ENCODE data around the gene LRFN4.

Gene LRFN4

DNA sequence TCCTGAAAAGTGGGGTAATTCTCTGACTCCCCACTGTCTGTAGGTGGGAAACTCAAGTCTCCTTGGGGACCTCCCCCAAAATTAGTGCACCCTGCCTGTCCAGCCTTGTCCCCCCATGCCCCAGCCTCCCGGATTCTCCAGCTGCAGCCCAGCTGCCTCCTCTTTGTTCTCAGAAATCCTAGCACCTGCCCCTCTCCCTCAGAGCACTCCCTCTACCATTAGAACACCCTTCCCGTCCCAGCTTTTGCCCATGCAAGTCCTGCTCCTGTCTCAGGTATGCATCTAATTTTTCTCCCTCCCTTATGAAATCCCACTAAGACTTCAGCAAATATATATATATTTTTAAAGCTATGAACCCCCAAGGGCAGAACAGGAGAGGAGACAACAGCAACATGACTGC is 37.3 kb downstream of the LRFN4 start:
- no peak for DNase-seq

DNA sequence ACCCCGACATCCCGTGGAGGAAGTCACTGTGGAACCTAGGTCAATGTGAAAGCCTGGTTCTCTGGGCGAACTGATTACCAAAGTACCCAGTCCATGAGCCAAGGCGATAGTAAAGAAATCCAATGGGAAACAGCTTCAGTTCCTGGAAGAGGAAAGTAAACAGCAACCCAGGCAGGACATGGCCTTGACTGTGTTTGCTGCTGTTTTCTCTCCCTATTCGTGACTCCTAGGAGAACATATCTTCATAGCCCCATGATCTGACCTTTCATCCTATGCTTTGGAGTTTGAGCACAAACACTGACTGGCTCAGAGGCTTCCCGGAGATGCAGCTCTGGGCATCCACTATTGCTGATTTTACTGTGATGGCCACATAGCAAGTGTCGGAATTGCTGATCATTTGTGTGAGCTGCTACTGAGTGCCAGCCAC is 45.1 kb downstream of the LRFN4 start:
- DNase-seq = no peak

DNA sequence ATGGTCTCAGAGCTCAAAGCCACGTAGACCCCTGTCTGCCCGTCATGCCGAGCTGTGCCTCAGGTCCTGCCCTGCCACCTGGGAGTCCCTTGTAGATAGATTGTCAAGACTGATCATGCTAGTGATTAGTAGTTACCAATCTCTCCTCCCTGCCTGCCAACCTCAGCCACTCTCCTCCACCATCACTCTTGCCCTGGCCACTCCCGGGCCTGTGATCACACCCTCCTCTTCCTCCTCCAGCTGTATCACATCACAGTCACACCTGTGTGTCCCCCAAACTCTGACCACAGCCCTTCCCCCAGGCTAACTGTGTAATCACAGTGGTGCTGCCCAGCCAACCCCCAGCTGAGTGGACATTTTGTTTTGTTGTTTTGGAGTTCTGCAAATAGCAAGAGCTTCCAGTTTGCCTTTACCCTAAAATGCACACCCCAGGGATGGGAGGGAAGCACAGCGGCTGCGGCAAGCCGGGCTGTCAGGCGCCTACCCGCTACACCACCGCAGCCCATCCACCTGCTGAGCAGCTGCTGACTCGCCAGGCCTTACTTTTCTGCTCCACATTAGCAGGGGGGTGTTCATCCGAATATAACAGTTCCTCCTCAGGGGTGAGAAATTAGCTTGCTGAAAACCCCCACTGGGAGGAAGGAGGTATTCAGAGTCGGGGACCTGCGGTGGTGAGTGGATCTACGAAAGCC is 45.8 kb downstream of the LRFN4 start:
- no peak for DNase-seq

DNA sequence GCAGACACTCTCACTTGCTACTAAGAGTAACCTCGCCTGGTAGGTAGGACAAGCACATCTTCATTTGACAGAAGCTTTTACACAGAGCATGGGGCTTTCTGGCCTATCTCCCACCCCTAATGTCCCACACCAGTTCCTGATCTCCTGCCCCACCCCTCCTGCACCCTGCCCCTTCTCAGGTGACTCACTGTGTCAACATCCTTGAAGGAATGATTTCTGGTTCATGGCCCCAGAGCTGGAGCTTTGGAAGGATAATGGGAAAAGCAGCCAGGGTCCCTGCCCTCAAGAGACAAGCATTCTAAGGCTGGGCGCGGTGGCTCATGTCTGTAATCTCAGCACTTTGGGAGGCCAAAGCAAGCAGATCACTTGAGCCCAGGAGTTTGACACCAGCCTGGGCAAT is 47.2 kb downstream of the LRFN4 start:
- no peak for DNase-seq

DNA sequence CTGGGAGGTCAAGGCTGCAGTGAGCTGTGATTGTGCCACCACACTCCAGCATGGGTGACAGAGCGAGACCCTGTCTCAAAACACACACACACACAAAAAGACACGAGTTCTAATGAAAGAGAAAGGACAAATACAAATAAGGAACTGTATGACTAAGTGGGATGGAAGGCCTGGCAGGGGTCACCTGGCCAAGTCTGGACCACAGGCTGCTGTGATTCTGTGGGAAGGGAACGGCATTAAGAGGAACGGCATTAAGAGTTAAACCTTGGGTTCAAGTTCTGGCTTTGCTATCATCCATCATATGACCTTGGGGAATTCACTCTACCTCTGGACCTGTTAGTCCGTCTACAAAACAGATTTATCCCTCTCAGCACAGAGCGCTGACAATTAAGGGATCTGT is 47.7 kb downstream of the LRFN4 start:
- DNase-seq = no peak

DNA sequence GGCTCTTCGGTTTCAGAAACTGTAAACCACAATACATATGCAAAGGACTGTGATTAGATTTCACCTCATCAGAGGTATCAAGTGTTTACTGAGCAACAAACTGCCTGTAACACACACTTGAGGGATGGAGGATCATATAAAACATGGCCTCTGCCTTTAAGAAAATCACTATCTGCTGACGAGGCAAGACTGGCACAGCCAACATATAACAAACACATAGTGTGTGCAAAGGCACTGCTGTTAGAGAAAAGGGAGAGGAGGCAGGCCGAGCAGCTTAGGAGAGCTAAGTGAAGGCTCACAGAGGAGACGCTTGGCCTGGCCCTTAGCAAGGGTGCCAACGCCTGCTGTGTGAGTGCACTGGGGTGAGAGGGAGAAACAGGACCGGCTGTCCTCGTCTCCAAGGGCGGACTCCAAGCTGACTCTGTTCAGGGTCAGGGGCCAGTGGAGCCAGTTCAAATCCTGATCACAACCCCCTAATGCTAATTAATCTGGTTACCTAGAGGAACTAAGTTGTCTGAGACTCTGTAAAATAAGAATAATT is 48.2 kb downstream of the LRFN4 start:
- no peak for DNase-seq

DNA sequence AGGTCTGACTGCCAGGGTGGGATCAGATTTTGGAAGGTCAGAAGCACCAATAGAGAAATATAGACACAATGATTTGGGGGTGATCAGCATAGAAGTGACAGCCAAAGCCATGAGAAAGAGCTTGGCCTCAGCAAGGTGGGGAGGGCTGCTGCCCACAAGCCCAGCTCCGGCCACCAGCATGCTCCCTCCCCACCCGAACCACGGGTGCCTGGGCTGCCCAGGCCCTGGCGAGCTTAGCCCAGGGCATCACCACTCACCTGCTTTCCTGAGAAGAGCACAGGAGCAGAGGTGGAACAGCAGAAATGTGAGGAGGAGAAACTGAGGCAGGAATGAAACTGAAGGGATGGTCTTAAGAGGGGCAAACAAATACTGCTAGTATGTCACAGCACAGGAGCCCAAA is 48.8 kb downstream of the LRFN4 start:
- no peak for DNase-seq

DNA sequence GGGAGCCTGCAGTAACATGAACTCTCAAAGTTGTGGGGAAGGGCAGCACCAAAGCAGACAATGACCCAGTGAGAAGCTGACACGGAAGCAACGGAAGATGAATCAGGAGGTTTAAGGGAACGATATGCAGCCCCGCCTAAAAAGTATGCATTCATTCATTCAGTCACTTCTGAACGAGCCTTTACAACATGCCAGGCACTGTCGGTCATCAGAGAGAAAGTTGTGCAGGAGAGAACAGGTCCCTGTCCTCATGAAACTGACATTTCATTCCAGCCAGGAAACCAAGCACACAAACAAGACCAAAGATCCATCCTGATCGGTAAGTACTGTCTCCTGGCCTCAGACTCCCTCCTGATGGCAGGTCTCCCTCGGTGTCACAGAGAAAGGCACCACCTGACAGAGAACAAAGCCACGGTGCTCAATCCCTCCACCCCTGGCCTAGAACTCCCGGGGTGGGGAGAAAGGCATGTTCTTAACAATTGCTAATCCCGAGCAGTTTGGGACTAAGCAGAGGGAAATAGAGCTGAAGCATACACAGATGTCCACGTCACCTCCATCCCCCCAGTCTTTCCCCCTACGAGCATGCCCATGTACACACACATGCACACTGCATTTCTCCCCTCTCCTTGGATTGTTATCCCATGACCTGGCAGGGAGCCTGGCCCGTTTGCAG is 49.3 kb downstream of the LRFN4 start:
- no peak for DNase-seq

DNA sequence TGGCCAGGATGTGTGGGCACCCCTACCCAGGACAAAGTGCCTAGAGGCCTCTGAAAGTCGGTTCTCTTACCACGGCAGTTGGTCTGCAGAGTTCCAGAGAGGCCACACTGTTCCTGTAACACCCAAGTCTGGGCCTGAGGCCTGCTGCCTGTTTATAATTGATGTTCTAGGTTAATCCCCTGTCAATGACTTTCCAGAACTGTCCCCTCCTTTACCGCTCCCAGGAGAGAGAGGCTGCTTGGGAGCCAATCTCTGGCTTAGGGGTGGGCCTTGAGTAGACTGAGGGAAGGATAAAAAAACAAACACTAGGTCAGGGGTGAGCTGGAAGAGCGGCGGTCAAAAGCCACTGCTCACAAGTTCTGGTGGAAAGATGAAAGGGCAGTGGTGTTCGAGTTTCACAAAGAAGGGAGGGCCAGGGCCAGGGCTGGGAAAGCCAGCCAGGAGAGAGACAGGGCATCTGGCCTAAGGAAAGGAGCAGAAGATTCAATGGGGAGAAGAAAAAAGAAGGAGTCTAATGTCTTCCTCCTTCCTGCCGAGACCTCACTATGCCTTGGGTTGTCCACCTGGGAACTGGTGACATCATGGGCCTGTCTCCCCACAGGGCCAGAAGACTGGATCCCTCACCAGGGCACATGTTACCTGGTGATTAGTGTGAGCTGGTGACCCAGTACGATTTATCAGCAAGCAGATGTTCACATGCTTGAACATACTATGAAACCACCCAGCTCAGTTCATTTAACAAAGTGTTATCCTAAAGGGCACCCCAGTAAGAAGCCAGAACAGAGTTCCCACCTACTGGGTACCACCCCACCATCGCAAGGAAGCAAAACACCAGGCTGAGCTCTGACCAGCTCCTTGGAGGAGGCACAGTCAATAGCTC is 51.1 kb downstream of the LRFN4 start:
- DNase-seq = no peak

DNA sequence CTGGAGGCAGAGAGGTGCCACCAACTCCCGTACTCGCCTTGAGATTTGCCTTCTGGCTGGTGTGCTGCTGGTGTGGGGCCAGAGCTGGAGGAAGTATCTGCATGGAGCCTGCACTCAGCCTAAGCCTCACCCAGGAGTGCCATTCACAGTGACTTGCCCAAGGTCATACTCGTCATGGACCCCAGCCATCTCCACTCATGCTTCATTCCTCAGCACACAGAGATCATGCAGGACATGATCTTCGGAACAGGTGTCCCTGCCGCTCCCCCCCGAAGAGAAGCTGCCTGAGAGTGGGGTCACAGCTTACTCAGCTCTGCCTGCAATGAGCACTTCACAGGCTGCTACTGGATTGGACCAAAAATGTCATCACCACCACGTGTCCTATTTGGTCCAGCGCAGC is 52.3 kb downstream of the LRFN4 start:
- DNase-seq = no peak

DNA sequence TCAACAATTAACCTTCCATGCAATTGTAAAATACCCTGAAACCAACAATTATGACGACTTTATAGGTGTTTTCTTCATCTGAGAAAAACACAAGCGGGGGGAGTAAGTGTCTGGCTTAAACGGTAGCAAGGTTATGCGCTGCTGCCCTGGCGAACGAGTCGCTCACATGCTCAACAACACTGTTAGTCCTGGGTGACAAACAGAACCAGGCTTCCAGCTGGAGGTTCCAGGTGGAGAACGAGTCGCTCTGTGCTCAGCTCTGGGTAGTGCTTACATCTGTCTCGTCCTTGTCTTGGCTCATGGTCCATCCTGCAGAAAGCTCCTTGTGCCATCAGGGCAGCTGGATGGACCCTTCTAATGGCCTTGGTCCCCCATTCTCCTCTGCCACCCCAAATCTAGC is 53.2 kb downstream of the LRFN4 start:
- no peak for DNase-seq
